ENCODE data around the gene POU2F2.

POU2F2 gene

GRCh38 chr19:42125536-42125935, 6.7 kb downstream of the POU2F2 start:
- no peak for DNase-seq (ENCODE audit: low read depth in 3 of 3)

- DNase-seq (ENCODE audit: low read depth in 3 of 3) = no peak
Observed at GRCh38 chr19:42124386-42124901, 7.8 kb downstream of the POU2F2 start.

DNA sequence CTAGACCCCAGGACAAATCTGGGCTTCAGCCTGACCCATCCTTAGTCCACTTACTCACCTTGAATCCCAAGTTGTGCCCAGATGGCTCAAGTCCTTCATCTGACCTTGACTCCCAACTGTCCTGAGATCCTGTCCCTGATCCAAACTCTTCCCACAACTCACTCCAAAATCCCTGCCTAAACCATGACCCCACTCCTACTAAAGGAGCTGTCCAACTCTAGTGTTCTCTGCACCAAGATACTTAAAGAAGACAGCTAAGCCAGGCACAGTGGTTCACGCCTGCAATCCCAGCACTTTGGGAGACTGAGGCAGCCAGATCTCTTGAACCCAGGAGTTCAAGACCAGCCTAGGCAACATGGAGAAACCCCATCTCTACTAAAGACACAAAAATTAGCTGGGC, 8.5 kb downstream of the POU2F2 start:
- DNase-seq (ENCODE audit: low read depth in 3 of 3) = no peak

DNA sequence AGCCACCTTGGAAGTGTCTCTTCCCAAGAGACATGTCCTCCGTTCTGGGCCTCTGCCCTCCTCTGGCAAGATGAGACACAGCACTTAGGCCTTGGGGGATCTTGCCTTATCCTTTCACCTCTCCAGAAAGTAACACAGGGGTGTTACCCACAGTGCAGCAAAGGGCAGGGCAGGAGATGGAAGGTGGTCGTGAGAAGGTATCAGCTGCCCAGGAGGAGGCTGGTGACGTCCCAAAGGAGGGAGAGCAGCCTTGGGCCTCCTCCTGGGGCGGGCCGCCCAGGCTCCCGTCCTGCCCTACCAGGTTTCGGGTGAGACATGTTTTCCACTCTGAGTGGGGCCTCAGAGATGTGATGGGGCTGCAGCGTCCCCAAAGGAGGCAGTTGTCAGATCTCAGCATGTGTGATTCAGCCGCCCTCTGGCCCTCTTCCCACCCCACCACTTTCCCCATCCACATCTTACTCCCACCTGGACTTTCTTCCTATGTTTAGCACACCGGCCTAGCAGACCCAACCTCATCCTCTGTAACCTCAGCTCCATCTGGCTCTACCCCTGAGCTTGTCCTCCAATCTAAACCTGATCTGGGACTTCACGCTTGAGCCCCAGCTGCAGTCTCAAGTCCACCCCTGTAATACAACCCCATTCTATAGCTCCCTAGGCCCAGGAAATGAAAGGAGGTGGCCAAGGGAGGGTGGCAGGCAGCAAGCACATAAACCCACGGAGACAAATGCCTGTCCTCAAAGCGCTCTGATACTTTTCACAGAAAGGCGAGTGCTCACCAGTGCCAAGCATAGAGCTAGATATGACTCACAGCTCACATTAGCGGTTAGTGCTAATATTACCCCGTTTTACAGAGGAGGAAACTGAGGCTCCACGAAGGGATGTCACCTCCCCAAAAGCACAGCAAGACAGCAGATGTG, 9.3 kb downstream of the POU2F2 start:
- DNase-seq (ENCODE audit: low read depth in 3 of 3) = peak; percentile 65 to 73 (median 73)

DNA sequence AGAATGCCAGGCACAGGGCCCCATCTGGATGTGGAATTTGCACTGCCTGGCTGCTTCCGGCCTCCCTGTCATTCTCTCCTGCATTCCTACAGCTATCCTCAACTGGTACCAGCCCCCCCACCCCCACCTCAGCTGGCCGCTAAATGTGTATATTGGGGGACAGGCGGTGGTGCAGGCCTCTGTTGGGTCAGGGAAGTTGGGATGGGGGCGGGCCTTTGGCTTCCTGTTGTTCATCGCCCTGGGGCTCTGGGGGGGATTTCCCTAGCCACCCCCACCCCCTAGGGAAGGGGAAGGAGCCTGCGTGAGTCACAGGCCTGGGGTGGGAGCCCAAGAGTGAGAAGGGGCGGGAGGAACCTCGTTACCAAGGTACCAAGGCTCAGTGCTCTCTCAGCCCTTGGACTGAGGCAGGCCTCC, 10.6 kb downstream of the POU2F2 start:
- DNase-seq (ENCODE audit: low read depth in 3 of 3) = peak; percentile 71 to 77 (median 76)

DNA sequence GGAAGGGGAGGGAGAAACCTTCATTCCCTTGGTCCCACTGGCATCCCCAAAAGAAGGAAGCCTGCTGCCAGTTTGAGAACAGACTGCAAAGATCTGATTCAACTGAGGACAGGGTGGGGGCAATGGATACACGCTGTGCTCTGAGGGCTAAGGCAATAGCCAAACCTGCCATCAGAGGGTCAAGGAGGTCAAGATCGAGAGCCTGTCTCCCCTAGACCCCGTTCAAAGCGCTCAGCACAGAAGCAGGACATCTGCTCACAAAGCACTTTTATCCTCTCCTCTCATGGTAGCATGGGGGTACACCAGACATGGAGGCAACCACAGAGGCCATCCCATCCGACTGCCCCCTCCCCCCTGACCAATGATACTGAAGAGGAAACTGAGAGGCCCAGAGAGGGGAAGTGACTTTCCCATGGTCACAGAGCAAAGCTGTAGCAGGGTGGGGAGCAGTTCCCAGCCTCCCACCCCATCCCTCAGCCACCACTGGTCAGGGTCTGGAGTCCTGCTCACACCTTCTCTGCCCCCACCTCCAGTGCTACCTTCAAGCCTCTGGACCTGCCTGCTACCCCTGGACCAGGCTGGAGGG, 11.1 kb downstream of the POU2F2 start:
- no peak for DNase-seq (ENCODE audit: low read depth in 3 of 3)

DNA sequence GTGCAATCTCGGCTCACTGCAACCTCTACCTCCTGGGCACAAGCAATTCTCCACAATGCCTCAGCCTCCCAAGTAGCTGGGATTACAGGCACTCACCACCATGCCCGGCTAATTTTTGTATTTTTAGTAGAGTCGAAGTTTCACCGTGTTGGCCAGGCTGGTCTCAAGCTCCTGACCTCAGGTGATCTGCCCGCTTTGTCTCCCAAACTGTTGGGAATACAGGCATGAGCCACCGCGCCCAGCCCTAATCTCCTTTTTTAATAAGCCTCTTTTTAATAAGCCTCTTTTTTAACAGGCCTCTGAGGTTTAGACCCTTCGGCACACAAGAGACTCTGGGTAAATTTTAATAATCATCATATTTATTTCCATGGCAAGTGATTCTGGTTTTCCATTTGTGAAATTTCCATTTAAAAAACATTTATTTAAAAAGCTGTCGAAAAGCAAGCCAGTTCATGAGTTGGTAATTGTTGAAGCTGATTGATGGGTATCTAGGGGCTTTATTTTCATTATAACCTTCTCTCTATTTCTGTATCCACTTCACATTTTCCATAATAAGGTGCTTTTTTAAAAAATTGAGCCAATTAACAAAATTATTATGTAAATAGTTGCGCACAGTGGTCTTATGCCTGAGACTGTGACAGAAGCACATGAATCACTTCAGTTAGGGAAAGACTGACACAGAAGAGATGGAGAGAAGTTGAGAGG, 11.8 kb downstream of the POU2F2 start:
- no peak for DNase-seq (ENCODE audit: low read depth in 3 of 3)

GRCh38 chr19:42117076-42117475, 15.2 kb downstream of the POU2F2 start:
- no peak for DNase-seq (ENCODE audit: low read depth in 3 of 3)

GRCh38 chr19:42116308-42117075, 15.8 kb downstream of the POU2F2 start:
- no peak for DNase-seq (ENCODE audit: low read depth in 3 of 3)

DNA sequence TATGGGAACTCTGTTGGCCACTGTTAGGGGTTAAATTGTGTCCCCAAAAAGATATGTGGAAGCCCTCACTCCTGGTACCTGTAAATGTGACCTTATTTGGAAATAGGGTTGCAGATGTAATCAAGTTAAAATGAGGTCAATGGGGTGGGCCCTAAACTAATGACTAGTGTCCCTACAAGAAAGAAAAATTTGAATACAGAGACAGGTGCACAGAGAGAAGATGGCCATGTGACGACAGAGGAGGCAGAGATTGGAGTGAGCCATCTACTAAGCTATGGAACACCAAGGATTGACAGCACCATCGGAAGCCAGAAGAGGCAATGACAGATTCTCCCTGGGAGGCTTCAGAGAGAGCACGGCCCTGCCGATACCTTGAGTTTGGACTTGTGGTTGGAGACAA, 16.5 kb downstream of the POU2F2 start:
- no peak for DNase-seq (ENCODE audit: low read depth in 3 of 3)

GRCh38 chr19:42115219-42115618, 17.0 kb downstream of the POU2F2 start:
- DNase-seq (ENCODE audit: low read depth in 3 of 3) = no peak

- no peak for DNase-seq (ENCODE audit: low read depth in 3 of 3)
Observed at GRCh38 chr19:42114412-42114811, 17.8 kb downstream of the POU2F2 start.

DNA sequence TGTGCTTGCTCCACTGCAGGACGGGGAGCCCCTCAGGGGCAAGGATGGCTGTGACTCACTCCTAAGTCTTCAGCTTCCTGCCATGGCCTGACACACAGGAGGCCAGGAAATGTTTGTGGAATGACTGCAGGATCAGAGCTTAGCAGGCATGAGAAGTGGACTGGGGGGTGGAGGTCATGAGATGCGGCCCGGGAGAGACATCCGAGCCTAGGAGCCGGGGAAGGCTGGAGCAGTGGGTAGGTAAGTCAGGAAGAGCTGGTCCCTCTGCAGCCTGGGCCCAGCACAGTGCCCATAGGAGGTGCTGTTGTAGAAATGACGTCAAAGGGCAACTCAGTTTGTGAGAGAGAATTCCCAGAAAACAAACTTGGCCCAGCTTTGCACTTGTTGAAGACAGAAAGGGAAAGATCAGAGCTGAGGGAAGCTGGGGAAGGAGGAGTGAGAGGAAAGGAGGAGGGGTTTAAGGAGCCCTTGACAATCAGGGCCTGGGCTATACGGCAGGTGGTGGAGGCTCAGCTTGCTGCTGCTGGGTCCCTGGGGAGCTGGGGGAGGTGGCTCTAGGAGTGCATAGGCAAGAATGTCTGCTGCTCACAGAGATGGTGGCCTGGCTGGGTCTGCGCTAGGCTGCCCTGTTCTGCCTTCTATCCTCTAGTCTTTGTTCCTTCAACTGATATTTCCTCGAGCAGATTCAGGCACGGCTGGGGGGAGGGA, 18.5 kb downstream of the POU2F2 start:
- no peak for DNase-seq (ENCODE audit: low read depth in 3 of 3)

- DNase-seq (ENCODE audit: low read depth in 3 of 3) = no peak
Observed at GRCh38 chr19:42111811-42112210, 20.4 kb downstream of the POU2F2 start.

DNA sequence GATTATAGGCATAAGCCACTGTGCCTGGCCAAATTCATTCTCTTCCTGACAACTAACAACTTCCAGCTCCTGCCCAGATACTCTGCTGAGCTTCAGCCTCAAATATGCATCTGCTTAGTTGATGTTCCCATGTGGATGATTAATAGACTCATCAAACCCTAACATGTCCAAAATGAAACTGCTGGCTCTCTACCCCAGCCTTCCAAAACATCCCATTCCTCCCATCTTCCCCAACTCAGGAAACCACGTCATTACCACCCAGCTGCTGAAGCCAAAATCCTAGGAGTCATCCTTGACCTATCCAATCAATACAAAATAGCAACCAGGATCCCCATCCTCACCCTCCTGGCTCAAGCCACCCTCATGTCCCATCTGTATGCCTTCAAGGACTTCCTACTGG, 20.9 kb downstream of the POU2F2 start:
- DNase-seq (ENCODE audit: low read depth in 3 of 3) = no peak

GRCh38 chr19:42110658-42111057, 21.6 kb downstream of the POU2F2 start:
- DNase-seq (ENCODE audit: low read depth in 3 of 3) = no peak

DNA sequence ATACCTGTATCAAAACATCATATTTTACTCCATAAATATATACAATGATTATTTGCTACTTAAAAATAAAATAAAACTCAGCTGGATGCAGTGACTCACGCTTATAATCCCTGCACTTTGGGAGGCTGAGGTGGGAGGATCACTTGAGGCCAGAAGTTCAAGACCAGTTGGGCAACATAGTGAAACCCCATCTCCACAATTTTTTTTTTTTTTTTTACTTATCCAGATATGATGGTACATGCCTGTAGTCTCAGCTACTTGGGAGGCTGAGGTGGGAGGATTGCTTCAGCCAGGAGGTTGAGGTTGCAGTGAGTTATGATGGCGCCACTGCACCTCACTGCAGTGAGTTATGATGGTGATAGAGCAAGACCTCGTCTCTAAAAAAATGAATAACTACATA, 22.4 kb downstream of the POU2F2 start:
- DNase-seq (ENCODE audit: low read depth in 3 of 3) = no peak

DNA sequence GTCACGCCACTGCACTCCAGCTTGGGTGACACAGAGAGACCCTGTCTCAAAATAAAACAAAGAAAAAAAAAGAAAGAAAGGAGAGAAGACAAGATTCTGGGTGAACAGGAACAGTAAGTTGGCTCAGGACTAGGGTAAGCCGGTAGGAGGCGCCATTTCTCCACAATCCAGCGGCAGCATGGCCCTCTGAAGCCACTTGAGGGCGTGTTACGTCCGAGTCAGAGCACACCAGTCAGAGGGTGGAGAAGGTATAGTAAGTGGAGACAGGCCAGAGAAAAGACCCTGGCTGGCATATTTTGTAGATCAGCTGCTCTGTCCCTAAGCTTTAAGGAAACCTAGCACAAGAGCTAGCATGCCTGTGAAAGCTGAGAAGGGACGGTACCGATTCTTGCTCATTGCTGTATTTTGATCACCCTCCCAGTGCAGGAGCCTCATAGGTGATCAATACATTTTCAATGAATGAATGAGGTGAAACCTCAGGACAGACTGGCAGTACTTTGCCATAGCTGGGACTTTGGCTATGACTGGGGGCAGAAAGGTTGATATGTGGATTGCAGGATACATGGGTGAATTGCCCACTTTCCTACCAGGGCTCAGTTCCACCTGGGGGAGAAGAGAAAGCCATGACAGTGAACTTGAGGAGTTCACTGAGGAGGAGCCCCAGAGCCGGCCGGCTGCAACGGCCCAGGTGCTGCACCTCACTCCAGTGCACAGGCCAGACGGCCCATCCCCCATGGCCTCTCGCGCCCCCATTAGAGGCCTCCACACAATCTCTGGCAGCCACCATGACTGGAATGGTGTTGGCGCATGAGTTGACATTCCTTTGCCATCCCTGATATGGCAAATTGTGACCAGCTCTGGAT, 23.5 kb downstream of the POU2F2 start:
- DNase-seq (ENCODE audit: low read depth in 3 of 3) = peak; percentile 74 to 84 (median 82)

DNA sequence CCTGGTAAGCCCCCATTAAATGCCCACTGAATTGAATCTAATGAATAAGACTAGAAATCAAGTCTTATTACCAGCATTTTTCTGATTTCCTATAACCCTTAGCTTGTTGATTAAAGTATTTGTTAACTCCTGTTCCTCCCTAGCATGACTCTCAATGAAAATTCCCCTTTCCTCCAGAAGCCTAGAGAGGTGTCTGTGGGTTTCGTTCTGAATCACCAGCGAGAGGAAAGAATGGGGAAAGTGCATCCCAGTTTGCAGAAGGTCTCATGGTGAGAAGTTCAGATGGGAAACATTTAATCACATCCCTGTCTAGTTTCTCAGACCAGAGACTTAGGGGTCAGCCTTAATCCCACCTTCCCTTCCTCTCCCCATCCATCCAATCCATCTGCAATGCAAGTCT, 26.9 kb downstream of the POU2F2 start:
- no peak for DNase-seq (ENCODE audit: low read depth in 3 of 3)

DNA sequence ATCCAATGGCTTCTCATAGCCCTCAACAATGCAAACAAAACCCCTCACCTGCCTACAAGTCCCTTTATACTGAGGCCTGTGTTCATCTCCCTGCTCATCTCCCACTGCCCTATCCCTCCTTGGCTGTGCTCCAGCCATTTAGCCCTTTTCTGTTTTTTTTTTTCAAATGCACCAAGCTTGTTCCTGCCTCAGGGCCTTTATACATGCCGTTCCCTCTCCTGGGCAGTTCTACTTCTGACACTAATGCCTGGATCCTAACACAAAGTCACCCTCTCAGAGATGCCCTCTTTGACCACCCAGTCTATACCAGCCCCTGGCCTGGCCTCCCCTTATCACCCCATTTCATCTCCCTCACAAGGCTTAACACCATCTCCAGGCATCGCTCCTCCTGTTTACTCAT, 29.4 kb downstream of the POU2F2 start:
- DNase-seq (ENCODE audit: low read depth in 3 of 3) = no peak

Measured in stimulated activated CD4-positive, alpha-beta T cell treated with anti-CD3 and anti-CD28 coated beads, TNF-alpha, amount 100 ng/mL, for 48 hours (primary cell).